Adrenal gland (tissue), 5 donors: ENCODE data around the gene DHRS1.

Experiments
- CTCF ChIP-seq, 6 experiments: fragments of 450-650 bp in 4 of 6; fragments of 200-600 bp in 2 of 6; sonication (generic) in 1 of 6; IDR thresholded peaks; 1 replicate in 5 of 6; 2 replicates in 1 of 6; pipeline versions ENCODE4 v1.5.1 to v1.8.0; 2016 to 2021; ENCODE audit warnings: antibody characterized with exemption in 6 of 6, mild to moderate bottlenecking in 2 of 6, moderate library complexity in 1 of 6
- POLR2A ChIP-seq, 2 donors: fragments of 450-650 bp; IDR thresholded peaks; one replicate each; pipeline ENCODE4 v1.6.1; 2017; ENCODE audit warnings: antibody characterized with exemption in 2 of 2, mild to moderate bottlenecking in 2 of 2, moderate library complexity in 1 of 2
- donor health status: DM: no; HTN: no; CAD: no.

DNA sequence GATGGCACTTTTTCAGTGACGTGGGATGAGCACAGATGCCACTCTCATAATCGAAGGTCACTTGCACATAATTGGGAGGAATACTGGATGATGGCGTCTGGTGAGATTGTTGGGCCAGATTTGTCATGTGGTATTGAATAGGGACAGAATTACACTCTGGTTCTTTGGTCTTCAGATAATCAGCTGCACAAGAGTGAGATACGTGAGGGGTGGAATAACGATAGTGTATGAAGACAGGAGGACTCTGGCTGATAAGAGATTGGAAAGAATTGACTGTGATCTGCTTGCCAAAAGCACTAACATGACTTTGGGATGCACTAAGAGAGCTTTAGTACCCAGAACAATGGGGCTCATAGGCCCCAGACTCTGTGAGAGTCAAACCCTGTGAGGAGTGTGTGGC lies 21.2 kb downstream of the DHRS1 start:
- TF ChIP-seq CTCF (IDR thresholded peaks at IDR 0.05), result no peak
- TF ChIP-seq POLR2A (IDR thresholded peaks at IDR 0.05), result no peak
